ENCODE results near the gene CGN.

The CGN gene

DNA sequence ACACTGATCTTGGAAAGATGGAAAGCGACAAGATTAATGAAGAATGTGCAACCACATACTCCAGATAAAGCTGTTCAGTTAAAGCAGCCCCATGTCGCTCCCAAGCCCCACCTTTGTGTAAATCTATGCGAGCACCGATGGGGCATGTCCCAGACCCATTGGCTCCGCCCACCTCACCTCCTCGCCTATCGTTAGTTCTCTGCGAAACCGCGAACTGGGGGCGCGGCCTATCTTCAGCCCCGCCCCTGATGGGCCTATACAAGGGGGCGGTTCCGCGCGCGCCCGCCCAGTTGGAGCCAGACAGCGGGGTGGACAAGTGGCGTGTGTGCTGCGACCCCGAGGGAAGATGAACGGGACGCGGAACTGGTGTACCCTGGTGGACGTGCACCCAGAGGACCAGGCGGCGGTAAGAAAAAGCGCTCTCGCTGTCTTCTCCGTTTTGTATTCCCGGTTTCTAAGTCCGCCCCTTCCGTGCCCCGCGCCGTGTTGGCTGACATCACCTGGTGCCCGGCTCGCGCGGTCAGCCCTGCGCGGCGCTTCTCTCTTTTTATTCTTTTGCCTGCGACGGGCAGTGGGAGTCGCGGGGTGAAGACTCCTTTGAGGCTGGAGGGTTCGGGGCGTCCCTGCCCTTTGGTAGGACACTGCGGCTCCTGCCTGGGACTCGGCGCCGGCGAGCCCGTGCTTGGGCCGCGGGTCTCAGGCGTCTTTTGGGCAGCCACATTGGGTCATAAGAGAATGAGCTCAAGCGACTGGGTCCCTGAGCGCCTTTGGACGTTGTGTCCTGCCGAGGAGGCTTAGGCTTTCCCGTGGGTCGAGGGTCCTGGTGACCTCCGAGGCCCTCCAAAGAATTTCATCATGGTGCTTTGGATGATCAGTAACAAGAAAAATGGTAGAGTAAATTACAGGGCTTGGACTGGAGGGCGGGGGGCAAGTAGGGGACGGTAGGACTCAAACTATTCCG, 29.1 kb downstream of the CGN start, which contains the start of gene TUFT1 (continued):
- TF ChIP-seq, protein P1, sequence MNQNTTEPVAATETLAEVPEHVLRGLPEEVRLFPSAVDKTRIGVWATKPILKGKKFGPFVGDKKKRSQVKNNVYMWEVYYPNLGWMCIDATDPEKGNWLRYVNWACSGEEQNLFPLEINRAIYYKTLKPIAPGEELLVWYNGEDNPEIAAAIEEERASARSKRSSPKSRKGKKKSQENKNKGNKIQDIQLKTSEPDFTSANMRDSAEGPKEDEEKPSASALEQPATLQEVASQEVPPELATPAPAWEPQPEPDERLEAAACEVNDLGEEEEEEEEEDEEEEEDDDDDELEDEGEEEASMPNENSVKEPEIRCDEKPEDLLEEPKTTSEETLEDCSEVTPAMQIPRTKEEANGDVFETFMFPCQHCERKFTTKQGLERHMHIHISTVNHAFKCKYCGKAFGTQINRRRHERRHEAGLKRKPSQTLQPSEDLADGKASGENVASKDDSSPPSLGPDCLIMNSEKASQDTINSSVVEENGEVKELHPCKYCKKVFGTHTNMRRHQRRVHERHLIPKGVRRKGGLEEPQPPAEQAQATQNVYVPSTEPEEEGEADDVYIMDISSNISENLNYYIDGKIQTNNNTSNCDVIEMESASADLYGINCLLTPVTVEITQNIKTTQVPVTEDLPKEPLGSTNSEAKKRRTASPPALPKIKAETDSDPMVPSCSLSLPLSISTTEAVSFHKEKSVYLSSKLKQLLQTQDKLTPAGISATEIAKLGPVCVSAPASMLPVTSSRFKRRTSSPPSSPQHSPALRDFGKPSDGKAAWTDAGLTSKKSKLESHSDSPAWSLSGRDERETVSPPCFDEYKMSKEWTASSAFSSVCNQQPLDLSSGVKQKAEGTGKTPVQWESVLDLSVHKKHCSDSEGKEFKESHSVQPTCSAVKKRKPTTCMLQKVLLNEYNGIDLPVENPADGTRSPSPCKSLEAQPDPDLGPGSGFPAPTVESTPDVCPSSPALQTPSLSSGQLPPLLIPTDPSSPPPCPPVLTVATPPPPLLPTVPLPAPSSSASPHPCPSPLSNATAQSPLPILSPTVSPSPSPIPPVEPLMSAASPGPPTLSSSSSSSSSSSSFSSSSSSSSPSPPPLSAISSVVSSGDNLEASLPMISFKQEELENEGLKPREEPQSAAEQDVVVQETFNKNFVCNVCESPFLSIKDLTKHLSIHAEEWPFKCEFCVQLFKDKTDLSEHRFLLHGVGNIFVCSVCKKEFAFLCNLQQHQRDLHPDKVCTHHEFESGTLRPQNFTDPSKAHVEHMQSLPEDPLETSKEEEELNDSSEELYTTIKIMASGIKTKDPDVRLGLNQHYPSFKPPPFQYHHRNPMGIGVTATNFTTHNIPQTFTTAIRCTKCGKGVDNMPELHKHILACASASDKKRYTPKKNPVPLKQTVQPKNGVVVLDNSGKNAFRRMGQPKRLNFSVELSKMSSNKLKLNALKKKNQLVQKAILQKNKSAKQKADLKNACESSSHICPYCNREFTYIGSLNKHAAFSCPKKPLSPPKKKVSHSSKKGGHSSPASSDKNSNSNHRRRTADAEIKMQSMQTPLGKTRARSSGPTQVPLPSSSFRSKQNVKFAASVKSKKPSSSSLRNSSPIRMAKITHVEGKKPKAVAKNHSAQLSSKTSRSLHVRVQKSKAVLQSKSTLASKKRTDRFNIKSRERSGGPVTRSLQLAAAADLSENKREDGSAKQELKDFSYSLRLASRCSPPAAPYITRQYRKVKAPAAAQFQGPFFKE (tag by site-specific recombination; IDR thresholded peaks at IDR 0.05; ENCODE audit: borderline replicate concordance), result no peak
- TF ChIP-seq ZNF701 (tag by site-specific recombination; IDR thresholded peaks at IDR 0.05) (no peak), WT1 (tag by site-specific recombination; IDR thresholded peaks at IDR 0.05) (peak; percentile 49; the same call in 1 of the 2 replicates), ZNF596 (tag by site-specific recombination; IDR thresholded peaks at IDR 0.05) (no peak), ZNF501 (tag by site-specific recombination; IDR thresholded peaks at IDR 0.05) (peak; percentile 88), BCL11A (tag by site-specific recombination; IDR thresholded peaks at IDR 0.05; ENCODE audit: low read depth) (peak; percentile 70; the same call in 1 of the 2 replicates), TRIM28 (IDR thresholded peaks at IDR 0.05; ENCODE audit: borderline replicate concordance, low read length) (peak; percentile 77; the same call in 1 of the 2 replicates)
- TF ChIP-seq, protein P2, sequence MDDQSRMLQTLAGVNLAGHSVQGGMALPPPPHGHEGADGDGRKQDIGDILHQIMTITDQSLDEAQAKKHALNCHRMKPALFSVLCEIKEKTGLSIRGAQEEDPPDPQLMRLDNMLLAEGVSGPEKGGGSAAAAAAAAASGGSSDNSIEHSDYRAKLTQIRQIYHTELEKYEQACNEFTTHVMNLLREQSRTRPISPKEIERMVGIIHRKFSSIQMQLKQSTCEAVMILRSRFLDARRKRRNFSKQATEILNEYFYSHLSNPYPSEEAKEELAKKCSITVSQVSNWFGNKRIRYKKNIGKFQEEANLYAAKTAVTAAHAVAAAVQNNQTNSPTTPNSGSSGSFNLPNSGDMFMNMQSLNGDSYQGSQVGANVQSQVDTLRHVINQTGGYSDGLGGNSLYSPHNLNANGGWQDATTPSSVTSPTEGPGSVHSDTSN (CRISPR knock-in tag; IDR thresholded peaks at IDR 0.05), result 0 out of 2 replicates have a peak, but pooled peaks have one; percentile 47
- TF ChIP-seq, protein P3, sequence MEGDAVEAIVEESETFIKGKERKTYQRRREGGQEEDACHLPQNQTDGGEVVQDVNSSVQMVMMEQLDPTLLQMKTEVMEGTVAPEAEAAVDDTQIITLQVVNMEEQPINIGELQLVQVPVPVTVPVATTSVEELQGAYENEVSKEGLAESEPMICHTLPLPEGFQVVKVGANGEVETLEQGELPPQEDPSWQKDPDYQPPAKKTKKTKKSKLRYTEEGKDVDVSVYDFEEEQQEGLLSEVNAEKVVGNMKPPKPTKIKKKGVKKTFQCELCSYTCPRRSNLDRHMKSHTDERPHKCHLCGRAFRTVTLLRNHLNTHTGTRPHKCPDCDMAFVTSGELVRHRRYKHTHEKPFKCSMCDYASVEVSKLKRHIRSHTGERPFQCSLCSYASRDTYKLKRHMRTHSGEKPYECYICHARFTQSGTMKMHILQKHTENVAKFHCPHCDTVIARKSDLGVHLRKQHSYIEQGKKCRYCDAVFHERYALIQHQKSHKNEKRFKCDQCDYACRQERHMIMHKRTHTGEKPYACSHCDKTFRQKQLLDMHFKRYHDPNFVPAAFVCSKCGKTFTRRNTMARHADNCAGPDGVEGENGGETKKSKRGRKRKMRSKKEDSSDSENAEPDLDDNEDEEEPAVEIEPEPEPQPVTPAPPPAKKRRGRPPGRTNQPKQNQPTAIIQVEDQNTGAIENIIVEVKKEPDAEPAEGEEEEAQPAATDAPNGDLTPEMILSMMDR (tag by site-specific recombination; IDR thresholded peaks at IDR 0.05), result peak; percentile 49; the same call in 1 of the 2 replicates

DNA sequence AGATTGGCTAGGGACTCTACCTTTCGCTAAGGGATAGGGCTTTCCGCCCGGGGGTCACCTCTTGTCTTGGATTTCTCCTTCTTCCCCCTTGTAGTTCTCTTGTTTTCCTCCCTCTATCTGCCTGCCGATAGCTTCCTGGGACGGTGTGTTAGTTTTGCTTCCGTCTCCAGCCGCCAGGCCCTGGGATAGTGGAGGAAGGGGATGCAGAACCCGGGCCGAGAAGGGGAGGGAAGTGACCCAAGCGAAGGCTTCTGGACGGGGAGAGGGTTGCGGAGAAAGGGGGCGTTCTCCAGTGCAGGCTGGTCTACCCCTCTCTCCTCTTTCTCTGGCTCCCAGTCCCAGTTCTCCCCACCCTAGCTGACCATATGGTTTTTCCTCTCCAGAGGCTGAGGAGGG, 29.8 kb downstream of the CGN start:
- Histone ChIP-seq H3K4me3 (ENCODE audit: low read depth, low read length) (peak overlapping the region; percentile 84), H3K27ac (ENCODE audit: extremely low read depth, low read depth, low read length) (peak overlapping the region; percentile 56), H3K9me3 (ENCODE audit: control insufficient read depth, insufficient read depth, low read depth, low read length) (no peaks in the 10 kb centered on the region), H3K4me1 (ENCODE audit: control insufficient read depth, insufficient read depth, low read length) (peaks cover 12% of the 10 kb centered on the region; the same call in 1 of the 2 replicates), H3K36me3 (ENCODE audit: control insufficient read depth in 2 of 2, insufficient read depth in 1 of 2, low read length in 2 of 2) (peaks cover 0 to 23% of the 10 kb centered on the region in 2 experiments; a peak in 1 of 3 replicates)
- CTCF ChIA-PET, result interaction anchor here (1.3 to 4.1 kb wide), 2 partner anchors 53 to 69 kb away, joined by 4 to 20 read pairs; no protein-coding TSS in a partner anchor
- POLR2A ChIA-PET, result interaction anchor here (0.5 to 3.0 kb wide), 25 partner anchors 9 to 867 kb away, joined by 3 to 53 read pairs (median 5); partner anchors contain the start of genes CGN, POGZ, S100A10 and SNX27
- no peak for TF ChIP-seq ZNF169 (tag by site-specific recombination; IDR thresholded peaks at IDR 0.05)
- TF ChIP-seq ZNF571 (tag by site-specific recombination; IDR thresholded peaks at IDR 0.05), result no peak
- no peak for TF ChIP-seq ZNF658 (tag by site-specific recombination; IDR thresholded peaks at IDR 0.05)
- no peak for TF ChIP-seq ZNF404 (tag by site-specific recombination; IDR thresholded peaks at IDR 0.05)
- TF ChIP-seq, protein P4, sequence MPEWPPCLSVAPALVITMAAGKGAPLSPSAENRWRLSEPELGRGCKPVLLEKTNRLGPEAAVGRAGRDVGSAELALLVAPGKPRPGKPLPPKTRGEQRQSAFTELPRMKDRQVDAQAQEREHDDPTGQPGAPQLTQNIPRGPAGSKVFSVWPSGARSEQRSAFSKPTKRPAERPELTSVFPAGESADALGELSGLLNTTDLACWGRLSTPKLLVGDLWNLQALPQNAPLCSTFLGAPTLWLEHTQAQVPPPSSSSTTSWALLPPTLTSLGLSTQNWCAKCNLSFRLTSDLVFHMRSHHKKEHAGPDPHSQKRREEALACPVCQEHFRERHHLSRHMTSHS (tag by site-specific recombination; IDR thresholded peaks at IDR 0.05), result no peak
- no peak for TF ChIP-seq ZNF624 (tag by site-specific recombination; IDR thresholded peaks at IDR 0.05)
- TF ChIP-seq ZBTB48 (tag by site-specific recombination; IDR thresholded peaks at IDR 0.05), result peak; percentile 94
- TF ChIP-seq ZNF311 (tag by site-specific recombination; IDR thresholded peaks at IDR 0.05; ENCODE audit: borderline replicate concordance), result no peak
- TF ChIP-seq, protein P5, sequence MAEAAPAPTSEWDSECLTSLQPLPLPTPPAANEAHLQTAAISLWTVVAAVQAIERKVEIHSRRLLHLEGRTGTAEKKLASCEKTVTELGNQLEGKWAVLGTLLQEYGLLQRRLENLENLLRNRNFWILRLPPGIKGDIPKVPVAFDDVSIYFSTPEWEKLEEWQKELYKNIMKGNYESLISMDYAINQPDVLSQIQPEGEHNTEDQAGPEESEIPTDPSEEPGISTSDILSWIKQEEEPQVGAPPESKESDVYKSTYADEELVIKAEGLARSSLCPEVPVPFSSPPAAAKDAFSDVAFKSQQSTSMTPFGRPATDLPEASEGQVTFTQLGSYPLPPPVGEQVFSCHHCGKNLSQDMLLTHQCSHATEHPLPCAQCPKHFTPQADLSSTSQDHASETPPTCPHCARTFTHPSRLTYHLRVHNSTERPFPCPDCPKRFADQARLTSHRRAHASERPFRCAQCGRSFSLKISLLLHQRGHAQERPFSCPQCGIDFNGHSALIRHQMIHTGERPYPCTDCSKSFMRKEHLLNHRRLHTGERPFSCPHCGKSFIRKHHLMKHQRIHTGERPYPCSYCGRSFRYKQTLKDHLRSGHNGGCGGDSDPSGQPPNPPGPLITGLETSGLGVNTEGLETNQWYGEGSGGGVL (tag by site-specific recombination; IDR thresholded peaks at IDR 0.05), result peak; percentile 23; the same call in 1 of the 2 replicates
- peak; percentile 38; the same call in 1 of the 2 replicates for TF ChIP-seq ZBTB20 (tag by site-specific recombination; IDR thresholded peaks at IDR 0.05)
- no peak for TF ChIP-seq ZNF157 (tag by site-specific recombination; IDR thresholded peaks at IDR 0.05)
- TF ChIP-seq GFI1B (tag by site-specific recombination; IDR thresholded peaks at IDR 0.05), result no peak
- TF ChIP-seq SP2 (tag by site-specific recombination; IDR thresholded peaks at IDR 0.05), result peak; percentile 60
- no peak for TF ChIP-seq SP7 (tag by site-specific recombination; IDR thresholded peaks at IDR 0.05)

Measured in HEK293 (cell line).